ENCODE data around the gene PIP5K1C.

The PIP5K1C gene

DNA sequence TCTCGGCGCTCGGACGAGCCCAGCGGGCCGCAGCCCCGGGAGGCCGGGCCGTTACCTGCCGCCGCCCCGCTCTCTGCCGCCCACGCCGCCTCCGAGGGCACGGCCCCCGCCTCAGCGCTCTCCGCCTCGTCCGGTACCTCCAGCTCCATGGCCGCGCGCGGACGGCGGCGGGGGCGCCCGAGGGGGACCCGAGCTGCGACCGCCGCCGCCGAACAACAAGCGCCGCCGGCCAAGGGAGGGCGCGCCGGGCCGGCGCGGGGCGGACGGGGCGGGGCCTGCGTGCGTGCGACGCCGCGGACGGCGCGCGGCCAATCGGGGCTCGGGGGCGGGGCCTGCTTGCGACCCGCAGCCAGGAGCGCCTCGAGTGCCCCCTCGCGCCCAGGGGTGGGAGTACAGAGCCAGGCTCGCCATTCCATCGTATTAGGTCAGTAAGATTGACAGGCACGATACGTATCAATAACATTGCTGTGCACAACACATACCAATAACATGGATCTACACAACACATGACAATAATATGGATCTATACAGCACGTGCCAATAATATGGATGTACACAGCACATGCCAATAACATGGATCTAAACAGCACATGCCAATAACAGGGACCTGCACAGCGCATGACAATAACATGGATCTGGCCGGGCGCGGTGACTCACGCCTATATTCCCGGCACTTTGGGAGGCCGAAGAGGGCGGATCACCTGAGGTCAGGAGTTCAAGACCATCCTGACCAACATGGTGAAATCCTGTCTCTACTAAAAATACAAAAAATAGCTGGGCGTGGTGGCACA is at the start of gene PIP5K1C:
Gene PIP5K1C (minus strand): TSS at position 227 of the 791 bp plus-strand sequence. CDS start 78 bp downstream, at position 149.
- peak; percentile 87 to 96 for DNase-seq

DNA sequence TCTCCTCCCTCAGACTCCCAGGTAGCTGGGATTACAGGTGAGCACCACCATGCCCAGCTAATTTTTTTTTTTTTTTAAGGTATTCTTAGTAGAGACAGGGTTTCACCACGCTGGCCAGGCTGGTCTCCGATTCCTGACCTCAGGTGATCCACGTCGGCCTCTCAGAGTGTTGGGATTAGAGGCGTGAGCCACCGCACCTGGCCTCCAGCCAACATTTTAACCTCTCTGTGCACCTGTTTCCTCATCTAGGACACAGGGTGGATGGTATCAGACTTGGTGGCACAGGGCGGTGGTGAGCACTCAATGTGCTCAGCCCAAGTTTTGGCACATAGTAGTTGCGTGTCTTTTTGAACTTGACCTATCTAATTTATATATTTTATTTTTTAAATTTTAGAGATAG is 48.7 kb upstream of the PIP5K1C start:
- DNase-seq = no peak

GRCh38 chr19:3746371-3747056 is 46.2 kb upstream of the PIP5K1C start:
- no peak for DNase-seq

GRCh38 chr19:3745363-3746045 is 45.2 kb upstream of the PIP5K1C start:
- no peak for DNase-seq

DNA sequence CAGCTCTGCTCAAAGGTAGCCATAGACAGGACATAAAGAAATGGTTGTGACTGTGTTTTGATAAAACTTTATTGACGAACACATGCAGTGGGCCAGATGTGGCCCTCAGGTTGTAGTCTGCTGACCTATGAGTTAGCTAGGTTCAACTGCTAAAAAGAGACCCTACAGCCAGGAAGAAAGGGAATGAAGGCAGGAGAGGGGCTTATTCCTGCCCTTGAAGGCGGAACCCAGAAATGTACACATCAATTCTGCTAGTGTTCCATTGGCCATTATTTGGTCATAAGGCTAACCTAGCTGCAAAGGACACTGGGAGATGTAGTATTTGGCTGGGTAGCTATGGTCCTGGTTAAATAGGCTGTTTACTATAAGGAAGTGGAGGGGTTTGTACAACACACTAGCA is 43.2 kb upstream of the PIP5K1C start:
- DNase-seq = no peak

- no peak for DNase-seq
Observed at GRCh38 chr19:3740431-3740830, 40.2 kb upstream of the PIP5K1C start.

DNA sequence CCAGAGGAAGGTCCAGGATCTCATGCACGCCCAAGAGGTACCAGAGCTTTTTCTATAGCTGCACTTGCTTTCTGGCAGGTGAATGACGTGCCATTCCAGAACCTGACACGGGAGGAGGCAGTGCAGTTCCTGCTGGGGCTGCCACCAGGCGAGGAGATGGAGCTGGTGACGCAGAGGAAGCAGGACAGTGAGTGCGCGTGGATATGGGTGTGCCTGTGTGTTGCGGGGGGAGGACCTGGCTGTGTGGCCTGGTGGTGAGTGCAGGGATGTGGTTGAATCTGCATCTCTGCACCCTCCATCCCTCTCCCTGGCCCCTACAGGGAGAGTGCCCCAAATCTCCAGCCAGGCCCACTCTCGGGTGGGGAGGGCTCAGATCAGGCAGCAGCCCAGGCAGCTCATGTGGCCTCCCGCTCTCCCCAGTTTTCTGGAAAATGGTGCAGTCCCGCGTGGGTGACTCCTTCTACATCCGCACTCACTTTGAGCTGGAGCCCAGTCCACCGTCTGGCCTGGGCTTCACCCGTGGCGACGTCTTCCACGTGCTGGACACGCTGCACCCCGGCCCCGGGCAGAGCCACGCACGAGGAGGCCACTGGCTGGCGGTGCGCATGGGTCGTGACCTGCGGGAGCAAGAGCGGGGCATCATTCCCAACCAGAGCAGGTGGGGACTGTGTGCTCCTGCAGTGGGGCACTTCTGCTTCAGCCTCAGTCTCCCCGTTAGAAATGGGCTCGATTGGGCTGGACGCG is 38.4 kb upstream of the PIP5K1C start:
- no peak for DNase-seq

DNA sequence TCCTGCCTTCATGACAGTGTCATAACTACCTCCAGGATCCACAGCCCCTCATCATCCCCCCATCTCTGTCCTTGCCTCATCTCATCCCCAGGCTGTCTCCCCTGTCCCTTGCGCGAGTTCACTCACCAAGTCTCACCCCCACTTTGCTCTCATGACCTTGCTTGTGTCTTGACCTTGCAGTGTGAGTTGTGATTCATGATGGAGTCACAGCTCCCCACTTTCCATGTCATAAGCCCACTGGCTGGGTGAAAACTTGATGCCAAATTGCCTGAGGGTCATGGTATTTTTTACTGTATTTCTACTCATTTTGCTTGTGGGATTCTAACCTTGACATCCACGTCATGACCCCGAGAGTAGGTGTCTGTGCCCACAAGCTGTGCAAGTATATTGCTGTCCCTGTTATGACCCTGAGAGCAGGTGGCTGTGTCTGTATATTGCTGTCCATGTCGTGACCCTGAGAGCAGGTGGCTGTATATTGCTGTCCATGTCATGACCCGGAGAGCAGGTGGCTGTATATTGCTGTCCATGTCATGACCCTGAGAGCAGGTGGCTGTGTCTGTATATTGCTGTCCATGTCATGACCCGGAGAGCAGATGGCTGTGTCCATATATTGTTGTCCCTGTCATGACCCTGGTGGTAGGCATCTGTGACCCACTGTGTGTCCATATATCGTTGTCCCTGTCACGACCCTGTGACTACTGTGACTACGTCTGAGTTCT is 37.4 kb upstream of the PIP5K1C start:
- no peak for DNase-seq

DNA sequence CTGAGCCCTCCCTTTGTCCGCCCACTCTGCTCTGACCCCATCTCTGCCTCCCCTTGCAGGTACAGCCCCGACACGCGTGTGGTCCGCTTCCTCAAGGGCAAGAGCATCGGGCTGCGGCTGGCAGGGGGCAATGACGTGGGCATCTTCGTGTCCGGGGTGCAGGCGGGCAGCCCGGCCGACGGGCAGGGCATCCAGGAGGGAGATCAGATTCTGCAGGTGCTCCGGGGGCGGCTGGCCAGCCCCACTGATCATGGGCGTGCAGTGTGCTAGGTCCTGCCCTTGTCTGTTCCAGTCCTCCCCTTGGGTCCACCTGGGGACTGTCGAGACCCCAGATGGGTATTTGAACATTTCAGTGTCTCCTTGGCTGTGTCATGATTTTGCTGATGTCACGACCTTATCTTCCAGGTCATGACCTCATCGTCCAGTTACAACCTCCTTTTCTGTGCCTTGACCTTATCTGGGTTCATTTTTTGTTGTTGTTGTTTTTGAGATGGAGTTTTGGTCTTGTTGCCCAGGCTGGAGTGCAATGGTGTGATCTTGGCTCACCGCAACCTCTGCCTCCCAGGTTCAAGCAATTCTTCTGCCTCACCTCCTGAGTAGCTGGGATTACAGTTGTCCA is 35.9 kb upstream of the PIP5K1C start:
- DNase-seq = no peak

DNA sequence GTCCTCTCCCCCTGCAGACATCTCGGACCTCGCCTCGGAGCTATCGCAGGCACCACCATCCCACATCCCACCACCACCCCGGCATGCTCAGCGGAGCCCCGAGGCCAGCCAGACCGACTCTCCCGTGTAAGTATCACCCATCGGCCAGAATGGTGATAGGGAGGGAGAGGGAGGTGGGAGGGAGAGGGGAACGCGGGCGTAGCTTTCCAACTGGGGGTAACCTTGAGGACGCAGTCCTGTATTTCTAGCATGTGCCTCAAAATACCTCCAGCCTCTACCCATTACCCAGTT is 34.0 kb upstream of the PIP5K1C start:
- DNase-seq = no peak

DNA sequence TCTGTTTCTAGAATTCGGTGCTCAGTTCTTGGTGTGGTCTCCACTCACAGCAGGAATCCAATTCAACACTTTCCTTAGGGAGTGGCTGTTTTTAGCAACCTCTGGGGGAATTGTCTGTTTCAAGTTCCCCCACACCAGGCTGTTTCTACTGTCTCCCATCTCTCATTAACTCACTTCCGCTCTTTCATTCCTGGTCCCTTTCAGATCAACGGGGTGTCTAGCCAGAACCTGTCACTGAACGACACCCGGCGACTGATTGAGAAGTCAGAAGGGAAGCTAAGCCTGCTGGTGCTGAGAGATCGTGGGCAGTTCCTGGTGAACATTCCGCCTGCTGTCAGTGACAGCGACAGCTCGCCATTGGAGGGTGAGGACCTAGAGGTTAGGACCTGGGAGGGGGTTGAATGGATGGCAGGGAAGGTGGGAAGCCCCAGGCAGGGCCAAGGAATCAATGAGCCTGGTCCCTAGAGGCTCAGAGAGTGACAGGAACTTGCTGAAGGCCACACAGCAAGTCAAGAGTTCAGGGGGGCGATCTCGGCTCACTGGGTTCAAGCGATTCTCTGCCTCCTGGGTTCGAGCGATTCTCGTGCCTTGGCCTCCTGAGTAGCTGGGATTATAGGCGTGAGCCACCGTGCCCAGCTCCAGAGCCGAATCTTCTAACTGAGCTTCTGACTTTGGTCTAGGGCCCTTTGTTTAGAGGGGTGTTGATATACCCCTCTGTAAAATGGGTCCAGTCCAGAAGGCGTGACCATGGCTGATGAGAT is 33.5 kb upstream of the PIP5K1C start:
- DNase-seq = no peak

DNA sequence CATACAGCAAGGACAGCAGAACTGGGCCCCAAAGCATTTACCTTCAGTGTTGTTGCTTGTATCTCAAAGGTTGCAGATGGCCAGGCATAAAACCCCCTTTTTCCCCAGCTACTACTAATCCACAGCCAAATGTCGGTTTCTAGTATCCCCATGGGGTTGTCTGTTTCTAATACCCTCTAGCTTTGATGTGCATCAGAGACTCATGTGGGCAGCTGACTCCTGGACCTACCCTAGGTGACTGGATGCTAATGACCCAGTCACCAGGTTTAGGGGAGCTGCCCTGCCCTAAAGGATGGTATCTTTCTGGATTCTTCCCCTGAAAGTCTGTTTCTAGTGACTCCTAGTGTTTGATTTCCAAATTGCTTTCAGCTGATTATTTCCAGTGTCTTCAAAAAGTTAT is 31.8 kb upstream of the PIP5K1C start:
- no peak for DNase-seq

- no peak for DNase-seq
Observed at GRCh38 chr19:3730457-3730958, 30.2 kb upstream of the PIP5K1C start.

GRCh38 chr19:3725640-3726310 is 25.5 kb upstream of the PIP5K1C start:
- DNase-seq = no peak

DNA sequence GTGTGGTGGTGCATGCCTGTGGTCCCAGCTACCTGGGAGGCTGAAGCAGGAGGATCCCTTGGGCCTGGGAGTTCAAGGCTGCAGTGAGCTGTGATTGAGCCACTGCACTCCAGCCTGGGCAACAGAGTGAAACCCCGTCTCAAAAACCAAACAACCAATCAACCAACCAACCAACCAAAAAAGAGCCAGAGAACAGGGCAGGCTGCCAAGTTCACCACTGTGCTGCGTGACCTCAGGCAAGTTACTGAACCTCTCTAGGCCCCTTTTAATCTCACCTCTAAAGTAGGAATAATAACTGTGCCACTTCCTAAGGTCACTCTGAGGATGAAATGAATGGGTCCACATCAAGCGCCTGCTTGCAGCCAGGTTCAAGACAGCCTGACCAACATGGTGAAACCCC is 24.9 kb upstream of the PIP5K1C start:
- no peak for DNase-seq

DNA sequence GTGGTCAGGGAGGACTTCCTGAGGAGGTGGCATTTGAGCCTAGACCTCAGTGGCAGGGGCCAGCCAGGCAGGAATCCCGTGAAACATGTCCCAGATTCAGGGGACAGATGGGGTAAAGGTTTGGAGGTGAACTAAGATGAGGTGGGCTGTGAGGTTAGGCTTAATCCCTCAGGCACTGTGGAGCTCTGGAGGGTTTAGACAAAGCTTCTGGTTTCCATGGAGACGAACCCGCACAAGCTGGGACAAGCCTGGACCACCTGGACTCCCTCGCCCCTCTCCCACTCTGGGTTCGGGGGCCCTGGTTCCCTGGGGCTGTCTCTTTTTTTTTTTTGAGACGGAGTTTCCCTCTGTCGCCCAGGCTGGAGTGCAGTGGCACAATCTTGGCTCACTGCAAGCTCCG is 23.6 kb upstream of the PIP5K1C start:
- DNase-seq = no peak

- no peak for DNase-seq
Observed at GRCh38 chr19:3723110-3723488, 22.8 kb upstream of the PIP5K1C start.

GRCh38 chr19:3722443-3723109 is 22.3 kb upstream of the PIP5K1C start:
- no peak for DNase-seq

GRCh38 chr19:3721887-3722442 is 21.7 kb upstream of the PIP5K1C start:
- DNase-seq = no peak

Measured in stimulated activated CD4-positive, alpha-beta T cell treated with anti-CD3 and anti-CD28 coated beads, Interleukin-4, amount 100 ng/mL, for 4 hours (primary cell).